NB4 (cell line): Measurements from ENCODE around the gene SPATA16.
A peak's percentile ranks its signal among the peaks of the same experiment; 100 is the strongest.
"Not testable (repeated sequence)": the region's sequence is repeated elsewhere in the genome, so short reads cannot be mapped to it uniquely, and the experiment has no call there.

ENCODE experiments used
- DNase-seq: peaks from one replicate; pipeline ENCODE4 v3.0.0; 2010; ENCODE audit warnings: low read depth
- H3K4me3 ChIP-seq: one replicate; pipeline ENCODE4 v1.5.1; 2011; ENCODE audit warnings: mild to moderate bottlenecking, low read depth, low read length, moderate library complexity
- MYC ChIP-seq: IDR thresholded peaks from 2 replicates; pipeline ENCODE4 v1.6.1; 2011; ENCODE audit warnings: low read depth, low read length
- POLR2A ChIP-seq: IDR thresholded peaks from 2 replicates; pipeline ENCODE4 v1.6.1; 2011; ENCODE audit warnings: mild to moderate bottlenecking; ENCODE audit not compliant: insufficient read length; ENCODE audit errors: extremely low read depth
- TF ChIP-seq, protein P1 (sequence below): IDR thresholded peaks from 2 replicates; pipeline ENCODE4 v1.6.1; 2011; ENCODE audit warnings: low read depth, low read length
- TF ChIP-seq, protein P2 (sequence below): IDR thresholded peaks from one replicate; pipeline ENCODE4 v1.5.1; 2012; ENCODE audit warnings: low read depth, low read length

Gene SPATA16

GRCh38 chr3:172877011-172877410, 264.0 kb downstream of the SPATA16 start:
- H3K4me3 ChIP-seq: no peak overlapping the region
- TF ChIP-seq MYC: no peak
- DNase-seq: peak; percentile 16

- TF ChIP-seq, protein P1, sequence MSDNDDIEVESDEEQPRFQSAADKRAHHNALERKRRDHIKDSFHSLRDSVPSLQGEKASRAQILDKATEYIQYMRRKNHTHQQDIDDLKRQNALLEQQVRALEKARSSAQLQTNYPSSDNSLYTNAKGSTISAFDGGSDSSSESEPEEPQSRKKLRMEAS: no peak
- no peak for TF ChIP-seq POLR2A
- no peak for TF ChIP-seq MYC
- TF ChIP-seq, protein P2, sequence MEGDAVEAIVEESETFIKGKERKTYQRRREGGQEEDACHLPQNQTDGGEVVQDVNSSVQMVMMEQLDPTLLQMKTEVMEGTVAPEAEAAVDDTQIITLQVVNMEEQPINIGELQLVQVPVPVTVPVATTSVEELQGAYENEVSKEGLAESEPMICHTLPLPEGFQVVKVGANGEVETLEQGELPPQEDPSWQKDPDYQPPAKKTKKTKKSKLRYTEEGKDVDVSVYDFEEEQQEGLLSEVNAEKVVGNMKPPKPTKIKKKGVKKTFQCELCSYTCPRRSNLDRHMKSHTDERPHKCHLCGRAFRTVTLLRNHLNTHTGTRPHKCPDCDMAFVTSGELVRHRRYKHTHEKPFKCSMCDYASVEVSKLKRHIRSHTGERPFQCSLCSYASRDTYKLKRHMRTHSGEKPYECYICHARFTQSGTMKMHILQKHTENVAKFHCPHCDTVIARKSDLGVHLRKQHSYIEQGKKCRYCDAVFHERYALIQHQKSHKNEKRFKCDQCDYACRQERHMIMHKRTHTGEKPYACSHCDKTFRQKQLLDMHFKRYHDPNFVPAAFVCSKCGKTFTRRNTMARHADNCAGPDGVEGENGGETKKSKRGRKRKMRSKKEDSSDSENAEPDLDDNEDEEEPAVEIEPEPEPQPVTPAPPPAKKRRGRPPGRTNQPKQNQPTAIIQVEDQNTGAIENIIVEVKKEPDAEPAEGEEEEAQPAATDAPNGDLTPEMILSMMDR: no peak
- H3K4me3 ChIP-seq: no peak overlapping the region
- no peak for DNase-seq
Observed at GRCh38 chr3:172876297-172876696, 264.7 kb downstream of the SPATA16 start.

DNA sequence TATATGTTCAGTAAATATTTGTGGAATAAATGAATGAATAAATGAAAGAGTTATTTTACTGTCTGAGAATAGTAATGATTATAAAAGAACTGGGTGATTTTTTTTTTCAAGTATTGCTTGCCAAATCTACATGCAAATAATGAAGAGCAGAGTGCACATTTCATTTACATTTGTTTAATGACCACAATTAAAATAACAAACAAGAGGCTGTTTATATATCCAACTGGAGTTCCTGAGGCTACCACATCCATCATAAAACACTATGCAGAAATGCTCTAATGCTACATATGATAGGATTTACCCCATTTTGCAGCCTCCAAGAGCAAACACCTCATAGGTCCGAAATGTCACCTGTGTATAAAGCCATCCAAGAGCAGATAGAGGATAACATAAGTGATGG, 266.0 kb downstream of the SPATA16 start:
- no peak for DNase-seq
- TF ChIP-seq POLR2A (no peak), MYC (no peak)
- TF ChIP-seq, protein P2: no peak
- TF ChIP-seq, protein P1: no peak
- no peak overlapping the region for H3K4me3 ChIP-seq

DNA sequence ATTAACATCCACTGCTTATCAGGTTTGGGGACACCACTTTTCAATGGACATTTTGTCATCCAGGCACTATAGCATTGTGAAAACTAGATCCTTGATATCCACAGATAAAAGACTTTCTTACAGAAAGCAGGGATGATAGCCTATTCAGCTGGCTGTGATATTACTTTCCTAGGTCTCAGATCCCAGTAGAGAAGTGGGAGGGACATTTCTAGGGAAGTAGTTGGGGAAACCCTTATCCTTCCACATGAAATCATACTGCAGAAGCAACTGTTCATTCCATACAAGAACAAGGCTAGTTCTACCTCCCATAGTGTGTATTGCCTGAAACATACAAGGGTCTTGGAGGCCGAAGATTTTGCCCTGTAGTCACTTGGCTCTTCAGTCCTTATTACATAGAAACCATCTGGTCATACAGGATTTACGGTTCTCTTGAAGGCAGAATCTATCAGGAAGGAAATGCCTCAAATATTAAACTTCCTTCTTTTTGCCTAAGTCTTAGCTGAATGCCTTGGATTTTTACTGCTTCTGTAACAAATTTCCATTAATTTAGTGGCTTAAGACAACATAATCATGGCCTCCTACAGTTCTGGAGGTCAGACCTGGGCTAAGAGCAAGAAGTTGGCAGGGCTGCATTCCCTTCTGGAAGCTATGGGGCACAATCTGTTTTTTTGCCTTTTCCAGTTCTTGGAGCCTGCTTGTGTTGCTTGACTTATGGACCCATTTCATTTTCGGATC, 271.1 kb downstream of the SPATA16 start:
- DNase-seq: no peak
- H3K4me3 ChIP-seq: no peak overlapping the region

DNA sequence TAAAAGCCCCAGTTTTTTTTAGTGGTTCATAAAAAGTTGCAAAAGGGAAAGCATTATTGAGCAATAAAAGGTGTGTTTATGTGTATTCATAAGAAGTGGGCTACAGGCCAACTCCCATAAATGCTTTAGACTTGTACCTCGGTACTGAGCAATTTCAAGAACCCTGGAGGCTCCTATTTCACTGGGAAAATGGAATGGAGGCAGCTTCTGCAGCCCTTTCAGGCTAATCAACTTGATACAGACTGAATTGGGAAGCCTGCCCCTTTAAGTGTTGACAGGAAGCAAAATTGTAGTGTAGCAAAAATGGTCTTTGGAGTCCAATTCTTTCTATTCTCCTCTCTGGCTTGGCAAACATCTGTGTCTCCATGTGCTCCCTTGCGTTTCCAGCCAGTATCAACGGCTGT, 271.7 kb downstream of the SPATA16 start:
- TF ChIP-seq, protein P1: no peak
- TF ChIP-seq MYC (no peak), POLR2A (no peak)
- TF ChIP-seq, protein P2: no peak
- no peak for DNase-seq
- no peak overlapping the region for H3K4me3 ChIP-seq

More for the DNA sequence above, 271.1 kb downstream of the SPATA16 start:
- no peak for TF ChIP-seq POLR2A
- TF ChIP-seq, protein P1: no peak
- TF ChIP-seq, protein P2: no peak
- TF ChIP-seq MYC: no peak

DNA sequence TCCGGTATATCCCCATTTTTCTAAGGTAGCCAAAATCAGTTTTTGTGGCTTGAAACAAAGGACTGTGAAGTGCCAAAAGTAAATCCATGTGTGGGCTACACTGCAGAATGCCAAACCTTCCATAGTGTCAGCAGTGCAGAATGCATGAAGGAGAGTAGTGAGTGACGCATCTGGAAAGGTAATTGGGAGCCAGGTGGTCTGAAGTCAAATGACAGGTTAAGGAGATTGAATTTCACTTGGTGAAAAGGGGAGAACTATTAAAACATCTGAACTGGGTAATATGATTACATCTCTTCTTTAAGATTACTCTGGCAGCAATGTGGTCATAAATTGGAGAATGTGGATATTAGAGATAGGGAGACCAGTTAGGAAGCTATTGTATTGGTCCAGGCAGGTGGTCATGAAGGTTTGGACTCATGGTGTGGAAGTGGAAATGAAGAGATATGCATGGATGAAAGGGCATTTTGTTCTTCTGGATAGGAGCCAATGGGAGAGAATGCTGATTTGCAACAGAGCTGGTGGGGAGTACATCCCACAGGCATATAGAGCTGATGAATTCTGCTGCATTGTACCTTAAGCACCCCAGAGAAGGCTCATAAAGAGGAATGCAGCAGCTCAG, 272.3 kb downstream of the SPATA16 start:
- TF ChIP-seq POLR2A (no peak), MYC (no peak)
- TF ChIP-seq, protein P1: no peak
- TF ChIP-seq, protein P2: no peak
- no peak overlapping the region for H3K4me3 ChIP-seq
- DNase-seq: no peak

DNA sequence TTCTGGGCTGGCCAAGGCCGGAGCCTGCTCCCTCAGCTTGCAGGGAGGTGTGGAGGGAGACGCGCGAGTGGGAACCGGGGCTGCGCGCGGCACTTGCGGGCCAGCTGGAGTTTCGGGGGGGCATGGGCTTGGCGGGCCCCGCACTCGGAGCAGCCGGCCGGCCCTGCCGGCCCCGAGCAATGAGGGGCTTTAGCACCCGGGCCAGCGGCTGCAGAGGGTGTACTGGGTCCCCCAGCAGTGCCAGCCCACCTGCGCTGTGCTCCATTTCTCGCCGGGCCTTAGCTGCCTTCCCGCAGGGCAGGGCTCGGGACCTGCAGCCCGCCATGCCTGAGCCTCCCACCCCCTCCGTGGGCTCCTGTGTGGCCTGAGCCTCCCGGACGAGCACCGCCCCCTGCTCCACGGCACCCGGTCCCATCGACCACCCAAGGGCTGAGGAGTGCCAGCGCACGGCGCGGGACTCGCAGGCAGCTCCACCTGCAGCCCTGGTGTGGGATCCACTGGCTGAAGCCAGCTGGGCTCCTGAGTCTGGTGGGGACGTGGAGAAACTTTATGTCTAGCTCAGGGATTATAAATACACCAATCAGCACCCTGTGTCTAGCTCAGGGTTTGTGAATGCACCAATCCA, 274.2 kb downstream of the SPATA16 start:
- H3K4me3 ChIP-seq, DNase-seq: not testable (repeated sequence)
